Karpas-422 (cell line): ENCODE results near the gene DCK. TPM values are rescaled to one million over a fixed set of nuclear protein-coding genes. Genes with fewer than 3 reads are reported as not detected.
"Not testable (repeated sequence)": the region's sequence is repeated elsewhere in the genome, so short reads cannot be mapped to it uniquely, and the experiment has no call there.

Experiments used
- DNase-seq: peaks from one replicate; pipeline ENCODE4 v3.0.0-alpha.2; 2015
- H2AFZ ChIP-seq: fragments of 200-600 bp; sonication (generic); 2 replicates; pipeline ENCODE4 v1.6.1; 2014; ENCODE audit warnings: antibody characterized with exemption, low read length, mixed read lengths
- H3K27ac ChIP-seq: fragments of 200-600 bp; sonication (generic); 2 replicates; pipeline ENCODE4 v1.5.1; 2014; ENCODE audit warnings: mild to moderate bottlenecking, low read length, moderate library complexity
- H3K27me3 ChIP-seq: fragments of 200-600 bp; sonication (generic); 2 replicates; pipeline ENCODE4 v1.6.1; 2014; ENCODE audit warnings: low read length, mixed read lengths
- H3K36me3 ChIP-seq: fragments of 200-600 bp; sonication (generic); 2 replicates; pipeline ENCODE4 v1.6.1; 2014; ENCODE audit warnings: low read length, mixed read lengths; ENCODE audit not compliant: insufficient read depth
- H3K4me1 ChIP-seq: fragments of 200-600 bp; sonication (generic); 2 replicates; pipeline ENCODE4 v1.6.1; 2014; ENCODE audit warnings: mild to moderate bottlenecking, low read length, mixed read lengths
- H3K4me2 ChIP-seq: fragments of 200-600 bp; sonication (generic); 2 replicates; pipeline ENCODE4 v1.6.1; 2014; ENCODE audit warnings: low read length, low read depth, mild to moderate bottlenecking; ENCODE audit not compliant: poor library complexity, severe bottlenecking
- H3K4me3 ChIP-seq: fragments of 200-600 bp; sonication (generic); 2 replicates; pipeline ENCODE4 v1.5.1; 2014; ENCODE audit warnings: mild to moderate bottlenecking, antibody characterized with exemption, low read length, mixed read lengths
- H3K79me2 ChIP-seq: fragments of 200-600 bp; sonication (generic); 2 replicates; pipeline ENCODE4 v1.6.1; 2014; ENCODE audit warnings: mild to moderate bottlenecking, low read length, mixed read lengths
- H3K9ac ChIP-seq: fragments of 200-600 bp; sonication (generic); 2 replicates; pipeline ENCODE4 v1.6.0; 2014; ENCODE audit warnings: low read length
- H3K9me2 ChIP-seq: fragments of 200-600 bp; sonication (generic), shearing (Covaris generic); replicated peaks from 2 replicates; pipeline ENCODE4 v1.6.0; 2014; ENCODE audit warnings: mild to moderate bottlenecking, low read length, moderate library complexity; ENCODE audit not compliant: insufficient read depth
- H3K9me3 ChIP-seq: fragments of 300-700, 200-600 bp; sonication (generic); 2 replicates; pipeline ENCODE4 v1.6.1; 2014; ENCODE audit warnings: low read length, mixed read lengths
- H4K20me1 ChIP-seq: fragments of 200-600 bp; sonication (generic); 2 replicates; pipeline ENCODE4 v1.6.1; 2014; ENCODE audit warnings: mild to moderate bottlenecking, antibody characterized with exemption, low read length, low read depth; ENCODE audit not compliant: insufficient read depth
- total RNA-seq: library from RNA; depleted of rRNA; stranded (reverse); fragments of >200 nt; shearing (Covaris generic); gene quantifications from 2 replicates; pipeline ENCODE4 v1.2.3, GENCODE V29; 2014; ENCODE audit warnings: low replicate concordance

The DCK gene
- total RNA-seq, 1 experiment from 2014 or later = 148 TPM

GRCh38 chr4:71052034-71052433, 58.6 kb downstream of the DCK start:
- H3K4me1 ChIP-seq = no peaks in the 10 kb centered on the region
- H3K9me2 ChIP-seq = no peaks in the 10 kb centered on the region
- no peak overlapping the region for H3K27ac ChIP-seq
- H3K4me3 ChIP-seq = no peak overlapping the region
- H3K9ac ChIP-seq = no peak overlapping the region
- no peaks in the 10 kb centered on the region for H3K36me3 ChIP-seq
- no peaks in the 10 kb centered on the region for H4K20me1 ChIP-seq
- no peak for DNase-seq
- H3K79me2 ChIP-seq = no peaks in the 10 kb centered on the region
- no peak overlapping the region for H3K4me2 ChIP-seq
- H3K9me3 ChIP-seq = no peaks in the 10 kb centered on the region
- no peaks in the 10 kb centered on the region for H3K27me3 ChIP-seq
- H2AFZ ChIP-seq = no peak overlapping the region

- H2AFZ ChIP-seq = no peak overlapping the region
- H4K20me1 ChIP-seq = no peaks in the 10 kb centered on the region
- no peaks in the 10 kb centered on the region for H3K4me1 ChIP-seq
- H3K79me2 ChIP-seq = no peaks in the 10 kb centered on the region
- H3K27ac ChIP-seq = no peak overlapping the region
- H3K9me3 ChIP-seq = no peaks in the 10 kb centered on the region
- no peak overlapping the region for H3K4me3 ChIP-seq
- H3K4me2 ChIP-seq = no peak overlapping the region
- H3K36me3 ChIP-seq = no peaks in the 10 kb centered on the region
- no peaks in the 10 kb centered on the region for H3K9me2 ChIP-seq
- H3K27me3 ChIP-seq = no peaks in the 10 kb centered on the region
- no peak overlapping the region for H3K9ac ChIP-seq
- no peak for DNase-seq
These were observed 59.3 kb downstream of the DCK start for GRCh38 chr4:71052716-71053115.

- not testable (repeated sequence) for H3K79me2 ChIP-seq, H3K27ac ChIP-seq, DNase-seq, H2AFZ ChIP-seq, H3K9me2 ChIP-seq, H4K20me1 ChIP-seq, H3K4me3 ChIP-seq, H3K36me3 ChIP-seq, H3K27me3 ChIP-seq, H3K9ac ChIP-seq, H3K4me1 ChIP-seq, H3K4me2 ChIP-seq, H3K9me3 ChIP-seq
These were observed 60.2 kb downstream of the DCK start for GRCh38 chr4:71053613-71054012.

GRCh38 chr4:71059573-71059972, 66.1 kb downstream of the DCK start:
- not testable (repeated sequence) for H3K36me3 ChIP-seq, H2AFZ ChIP-seq, H3K9ac ChIP-seq, H4K20me1 ChIP-seq, H3K27me3 ChIP-seq, H3K4me2 ChIP-seq, H3K27ac ChIP-seq, H3K9me3 ChIP-seq, H3K79me2 ChIP-seq, H3K4me1 ChIP-seq, DNase-seq, H3K4me3 ChIP-seq, H3K9me2 ChIP-seq

GRCh38 chr4:71062436-71062835, 69.0 kb downstream of the DCK start:
- Histone ChIP-seq H3K27me3 (no peaks in the 10 kb centered on the region), H3K4me1 (no peaks in the 10 kb centered on the region), H4K20me1 (no peaks in the 10 kb centered on the region), H2AFZ (no peak overlapping the region), H3K4me2 (no peak overlapping the region), H3K79me2 (no peaks in the 10 kb centered on the region), H3K27ac (no peak overlapping the region), H3K4me3 (no peak overlapping the region), H3K9me2 (no peaks in the 10 kb centered on the region), H3K9ac (no peak overlapping the region), H3K9me3 (no peaks in the 10 kb centered on the region), H3K36me3 (no peaks in the 10 kb centered on the region)
- DNase-seq = no peak

GRCh38 chr4:71063711-71064110, 70.3 kb downstream of the DCK start:
- no peak for DNase-seq
- no peaks in the 10 kb centered on the region for H4K20me1 ChIP-seq
- no peaks in the 10 kb centered on the region for H3K4me1 ChIP-seq
- H3K4me3 ChIP-seq = no peak overlapping the region
- no peaks in the 10 kb centered on the region for H3K27me3 ChIP-seq
- no peaks in the 10 kb centered on the region for H3K36me3 ChIP-seq
- no peak overlapping the region for H3K9ac ChIP-seq
- no peaks in the 10 kb centered on the region for H3K79me2 ChIP-seq
- no peak overlapping the region for H3K4me2 ChIP-seq
- no peak overlapping the region for H2AFZ ChIP-seq
- no peak overlapping the region for H3K27ac ChIP-seq
- H3K9me3 ChIP-seq = no peaks in the 10 kb centered on the region
- no peaks in the 10 kb centered on the region for H3K9me2 ChIP-seq

- no peaks in the 10 kb centered on the region for H3K9me2 ChIP-seq
- DNase-seq = no peak
- H3K4me3 ChIP-seq = no peak overlapping the region
- no peak overlapping the region for H3K27ac ChIP-seq
- no peaks in the 10 kb centered on the region for H3K9me3 ChIP-seq
- H3K27me3 ChIP-seq = no peaks in the 10 kb centered on the region
- no peak overlapping the region for H3K4me2 ChIP-seq
- H3K79me2 ChIP-seq = no peaks in the 10 kb centered on the region
- H4K20me1 ChIP-seq = no peaks in the 10 kb centered on the region
- no peaks in the 10 kb centered on the region for H3K36me3 ChIP-seq
- no peak overlapping the region for H3K9ac ChIP-seq
- no peaks in the 10 kb centered on the region for H3K4me1 ChIP-seq
- no peak overlapping the region for H2AFZ ChIP-seq
These were observed 71.1 kb downstream of the DCK start for GRCh38 chr4:71064521-71064920.

- H4K20me1 ChIP-seq = no peaks in the 10 kb centered on the region
- H3K4me2 ChIP-seq = no peak overlapping the region
- no peaks in the 10 kb centered on the region for H3K9me2 ChIP-seq
- no peaks in the 10 kb centered on the region for H3K9me3 ChIP-seq
- no peak overlapping the region for H2AFZ ChIP-seq
- no peak overlapping the region for H3K27ac ChIP-seq
- H3K36me3 ChIP-seq = no peaks in the 10 kb centered on the region
- no peak overlapping the region for H3K9ac ChIP-seq
- no peak overlapping the region for H3K4me3 ChIP-seq
- H3K4me1 ChIP-seq = no peaks in the 10 kb centered on the region
- no peaks in the 10 kb centered on the region for H3K79me2 ChIP-seq
- no peak for DNase-seq
- no peaks in the 10 kb centered on the region for H3K27me3 ChIP-seq
These were observed 72.6 kb downstream of the DCK start for GRCh38 chr4:71065991-71066510.
